ENCODE measurements around the gene ARHGEF10L.

DNA sequence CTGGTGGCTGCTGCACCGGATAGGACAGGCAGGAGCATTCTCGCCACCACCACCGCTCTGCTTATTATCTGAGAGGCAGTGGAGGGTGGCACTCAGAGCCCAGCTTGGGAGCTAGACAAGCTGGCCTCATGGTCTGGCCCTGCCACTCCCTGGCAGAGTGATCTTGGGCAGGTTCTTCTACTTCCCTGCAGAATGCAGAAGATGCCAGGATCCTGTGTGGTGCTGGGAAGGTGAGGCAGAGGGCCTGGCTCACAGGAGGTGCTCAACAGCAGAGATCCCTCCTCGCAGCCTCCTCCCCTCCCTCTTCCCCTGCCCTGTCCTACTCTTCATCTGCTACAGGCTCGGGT, 60.4 kb downstream of the ARHGEF10L start:
- TF ChIP-seq, protein P1, sequence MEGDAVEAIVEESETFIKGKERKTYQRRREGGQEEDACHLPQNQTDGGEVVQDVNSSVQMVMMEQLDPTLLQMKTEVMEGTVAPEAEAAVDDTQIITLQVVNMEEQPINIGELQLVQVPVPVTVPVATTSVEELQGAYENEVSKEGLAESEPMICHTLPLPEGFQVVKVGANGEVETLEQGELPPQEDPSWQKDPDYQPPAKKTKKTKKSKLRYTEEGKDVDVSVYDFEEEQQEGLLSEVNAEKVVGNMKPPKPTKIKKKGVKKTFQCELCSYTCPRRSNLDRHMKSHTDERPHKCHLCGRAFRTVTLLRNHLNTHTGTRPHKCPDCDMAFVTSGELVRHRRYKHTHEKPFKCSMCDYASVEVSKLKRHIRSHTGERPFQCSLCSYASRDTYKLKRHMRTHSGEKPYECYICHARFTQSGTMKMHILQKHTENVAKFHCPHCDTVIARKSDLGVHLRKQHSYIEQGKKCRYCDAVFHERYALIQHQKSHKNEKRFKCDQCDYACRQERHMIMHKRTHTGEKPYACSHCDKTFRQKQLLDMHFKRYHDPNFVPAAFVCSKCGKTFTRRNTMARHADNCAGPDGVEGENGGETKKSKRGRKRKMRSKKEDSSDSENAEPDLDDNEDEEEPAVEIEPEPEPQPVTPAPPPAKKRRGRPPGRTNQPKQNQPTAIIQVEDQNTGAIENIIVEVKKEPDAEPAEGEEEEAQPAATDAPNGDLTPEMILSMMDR (IDR thresholded peaks at IDR 0.05), result no peak
- no peak for TF ChIP-seq POLR2AphosphoS5 (IDR thresholded peaks at IDR 0.05)

Data from prostate gland (tissue), 2 donors.